ENCODE results near the gene KRT6B.

The KRT6B gene

DNA sequence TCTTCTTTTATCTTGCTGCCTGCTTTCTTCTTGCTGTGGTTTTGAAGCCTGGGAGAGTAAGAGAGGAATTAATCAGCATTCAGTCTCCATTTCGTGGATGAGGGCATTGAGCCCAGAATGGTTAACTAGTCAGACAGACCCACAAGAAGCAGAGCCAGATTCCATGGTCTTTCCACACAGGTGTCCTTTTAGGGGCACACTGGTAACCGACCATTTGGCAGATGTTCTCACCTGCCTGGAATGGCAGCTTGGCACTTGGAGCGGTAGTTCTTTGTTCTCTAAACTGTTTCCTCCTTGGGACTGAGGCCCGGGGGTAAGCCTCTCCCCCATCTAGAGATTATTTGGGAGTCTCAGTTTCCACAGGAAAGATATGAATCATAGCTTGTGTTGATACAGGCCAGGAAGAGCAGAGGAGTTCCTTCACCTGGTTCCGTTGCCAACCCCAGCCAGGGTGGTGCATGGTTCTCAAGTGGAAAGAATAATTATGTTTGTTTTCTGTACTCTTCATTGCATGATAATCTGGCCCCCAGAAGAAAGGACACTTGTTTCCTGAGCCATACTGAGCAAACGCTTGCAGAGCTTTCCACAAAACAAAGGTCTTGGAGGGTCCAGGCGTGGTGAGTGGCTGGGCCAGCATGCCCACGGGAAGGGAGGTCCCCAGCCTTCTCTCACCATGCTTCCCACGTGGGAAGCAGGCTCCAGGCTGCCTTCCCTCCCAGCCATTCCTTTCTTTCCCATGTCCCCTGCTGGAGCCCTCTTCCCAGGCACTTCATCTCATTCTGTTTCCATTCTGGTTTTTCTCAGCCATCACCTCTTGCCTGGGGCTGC lies 15.7 kb downstream of the KRT6B start:
- no peak for DNase-seq (ENCODE audit: low read depth)

DNA sequence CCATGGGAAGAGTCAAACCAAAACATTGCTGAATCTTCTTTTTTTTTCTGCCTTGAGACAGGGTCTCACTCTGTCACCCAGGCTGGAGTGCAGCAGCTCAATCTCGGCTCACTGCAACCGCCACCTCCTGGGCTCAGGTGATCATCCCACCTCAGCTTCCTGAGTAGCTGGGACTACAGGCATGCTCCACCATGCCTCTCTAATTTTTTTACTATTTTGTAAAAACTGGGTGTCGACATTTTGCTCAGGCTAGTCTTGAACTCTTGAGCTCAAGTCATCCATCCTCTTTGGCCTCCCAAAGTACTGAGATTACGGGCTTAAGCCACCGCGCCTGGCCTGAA lies 16.3 kb downstream of the KRT6B start:
- DNase-seq (ENCODE audit: low read depth), result no peak

DNA sequence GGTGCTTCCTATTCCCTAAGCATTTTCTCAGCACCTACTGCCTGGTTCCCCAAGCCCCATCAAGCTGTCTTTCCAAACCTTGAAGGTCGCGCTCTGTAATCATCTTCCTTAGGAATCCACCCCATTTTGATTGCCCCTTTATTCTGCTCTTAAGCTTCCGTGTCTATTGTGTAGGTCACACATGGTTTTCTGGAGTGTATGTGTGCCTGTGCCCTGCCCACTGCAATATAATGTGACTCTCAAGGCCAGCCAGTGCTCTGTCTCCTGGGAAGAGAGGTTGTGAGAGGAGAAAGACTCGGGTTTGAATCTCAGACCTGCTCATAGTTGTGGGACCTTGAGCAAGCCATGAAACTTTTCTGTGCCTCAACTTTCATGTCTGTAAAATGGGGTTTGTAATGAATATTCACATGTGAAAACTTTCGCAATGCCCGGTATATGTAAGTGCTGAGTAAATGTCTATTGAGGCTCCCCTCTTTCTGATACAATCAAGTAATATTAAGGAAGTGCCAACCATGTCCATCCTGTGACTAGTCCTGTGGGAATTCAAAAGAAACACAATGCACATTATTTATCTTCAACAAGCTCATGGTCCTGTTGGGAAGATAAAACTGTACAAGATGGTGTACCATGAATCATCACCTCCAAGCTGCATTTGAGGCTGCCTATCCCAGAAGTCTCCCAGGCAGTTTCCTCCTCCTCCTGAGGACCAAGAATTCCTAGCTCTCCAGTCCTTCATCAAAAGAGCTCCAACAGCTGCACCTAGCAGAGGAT lies 17.0 kb downstream of the KRT6B start:
- no peak for DNase-seq (ENCODE audit: low read depth)

DNA sequence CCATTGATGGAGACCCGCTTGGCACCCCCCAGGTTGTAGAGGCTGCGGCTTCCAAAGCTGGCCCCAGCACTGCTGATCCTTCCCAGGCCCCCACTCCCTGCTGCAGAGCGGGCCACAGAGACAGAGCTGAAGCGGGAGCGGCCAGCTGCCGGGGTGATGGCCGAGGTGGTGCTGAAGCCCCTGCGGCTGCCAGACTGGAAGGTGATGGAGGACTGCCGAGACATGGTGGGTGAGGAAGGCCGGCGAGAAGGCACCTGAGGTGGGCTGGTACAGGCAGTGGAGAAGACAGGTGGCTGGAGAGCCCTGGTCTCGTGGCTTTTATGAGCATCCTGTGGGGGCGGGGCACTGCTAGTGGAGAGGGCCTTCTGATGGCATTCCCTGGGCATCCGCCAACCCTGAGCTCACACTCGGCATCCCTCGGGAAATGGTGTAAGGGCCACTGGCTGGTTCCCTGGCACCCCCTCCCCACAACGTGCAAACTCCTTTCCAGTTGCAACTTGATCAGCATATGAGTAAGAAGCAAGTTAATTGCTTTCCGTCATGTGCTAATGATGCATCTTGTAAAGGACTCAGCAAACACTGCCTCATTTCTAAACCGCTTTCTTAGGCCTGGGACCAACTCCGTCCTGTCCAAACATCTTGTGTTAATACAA lies 17.7 kb downstream of the KRT6B start, which contains the start of gene KRT75:
TSS of gene KRT75 (minus strand) at position 291 of the 653 bp plus-strand sequence. CDS start at position 224, 67 bp downstream.
- DNase-seq (ENCODE audit: low read depth), result no peak

DNA sequence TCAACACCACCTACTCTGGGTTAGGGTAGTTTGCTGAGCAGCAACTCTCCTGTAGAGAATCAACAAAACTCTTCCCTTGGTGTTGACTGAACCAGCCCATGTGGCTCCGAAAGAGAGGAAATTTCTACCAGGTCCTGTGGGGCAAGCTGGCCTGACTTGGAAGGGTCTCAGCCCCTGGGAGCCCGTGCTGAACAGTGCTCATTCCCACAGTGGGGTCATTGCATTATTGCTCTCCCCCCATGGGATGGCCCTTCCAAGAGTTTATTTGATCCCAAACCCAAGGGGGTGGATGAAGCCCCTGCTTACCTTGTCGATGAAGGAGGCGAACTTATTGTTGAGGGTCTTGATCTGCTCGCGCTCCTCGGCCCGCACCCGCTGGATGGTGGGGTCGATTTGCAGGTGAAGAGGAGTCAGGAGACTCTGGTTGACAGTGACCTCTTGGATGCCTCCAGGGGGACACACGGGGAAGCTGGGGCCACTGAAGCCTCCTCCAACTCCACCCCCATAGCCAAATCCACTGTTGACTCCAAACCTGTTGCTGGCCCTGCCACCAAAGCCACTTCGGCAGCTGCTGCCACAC lies 18.4 kb downstream of the KRT6B start:
- no peak for DNase-seq (ENCODE audit: low read depth)

DNA sequence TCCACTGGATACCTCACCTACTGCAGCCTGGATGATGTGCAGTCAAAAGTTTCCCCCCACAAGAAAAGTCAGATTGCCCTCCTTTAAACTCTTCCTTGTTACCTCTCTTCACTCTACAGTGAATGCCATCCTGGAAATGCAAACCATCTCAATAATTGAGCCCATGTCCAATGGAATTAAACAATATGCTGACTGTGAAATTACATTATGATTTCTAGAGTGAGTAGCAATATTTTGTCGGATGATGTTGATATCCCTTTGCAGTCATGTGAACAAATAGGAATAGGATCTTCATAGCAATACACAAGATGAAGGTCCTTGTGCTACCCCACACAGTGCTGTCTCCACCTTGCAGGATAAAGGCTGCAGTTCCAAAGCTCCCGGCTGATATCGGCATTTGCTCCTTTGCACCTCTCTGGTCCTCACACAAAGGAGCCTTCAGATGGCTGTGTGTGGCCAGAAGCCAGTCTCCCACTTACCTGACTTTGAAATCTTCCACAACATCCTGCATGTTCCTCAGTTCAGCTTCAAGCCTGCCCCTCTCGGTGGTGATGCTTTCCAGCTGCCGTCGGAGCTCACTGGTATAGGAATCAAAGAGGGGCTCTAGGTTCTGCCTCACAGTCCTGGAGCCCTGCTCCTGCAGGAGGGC lies 19.3 kb downstream of the KRT6B start:
- no peak for DNase-seq (ENCODE audit: low read depth)

DNA sequence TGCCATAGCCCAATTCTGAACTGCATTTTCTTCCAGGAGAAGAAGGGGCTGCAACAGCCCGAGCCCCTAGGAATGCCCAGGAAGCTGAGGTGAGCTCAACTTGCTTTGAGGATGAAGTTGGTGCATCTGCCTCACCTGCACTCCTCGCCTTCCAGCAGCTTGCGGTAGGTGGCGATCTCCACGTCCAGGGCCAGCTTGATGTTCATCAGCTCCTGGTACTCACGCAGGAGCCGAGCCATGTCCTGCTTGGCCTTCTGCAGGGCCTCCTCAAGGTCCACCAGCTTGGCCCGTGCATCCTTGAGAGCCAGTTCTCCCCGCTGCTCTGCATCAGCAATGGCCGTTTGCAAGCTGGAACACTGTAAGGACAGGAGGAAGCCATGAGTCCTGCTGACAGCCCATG lies 23.8 kb downstream of the KRT6B start:
- DNase-seq (ENCODE audit: low read depth), result no peak

DNA sequence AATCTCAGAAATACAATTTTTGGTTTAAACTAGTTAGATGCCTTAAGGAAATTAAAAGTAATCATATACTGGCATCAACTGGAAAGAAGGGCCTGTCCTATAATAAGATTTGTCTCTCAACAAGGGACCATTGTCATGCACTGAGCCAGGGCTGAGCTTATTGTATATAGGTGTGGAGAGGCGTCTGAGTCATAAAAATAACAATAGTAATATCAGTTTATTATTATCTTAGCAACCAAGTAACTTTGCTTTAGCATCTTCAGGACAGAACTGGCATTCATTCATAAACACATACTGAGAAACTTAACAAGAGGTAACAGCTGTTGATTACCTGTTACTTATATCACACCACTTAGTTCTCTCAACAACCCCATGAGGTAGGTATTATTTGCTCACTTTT lies 24.9 kb downstream of the KRT6B start:
- no peak for DNase-seq (ENCODE audit: low read depth)

DNA sequence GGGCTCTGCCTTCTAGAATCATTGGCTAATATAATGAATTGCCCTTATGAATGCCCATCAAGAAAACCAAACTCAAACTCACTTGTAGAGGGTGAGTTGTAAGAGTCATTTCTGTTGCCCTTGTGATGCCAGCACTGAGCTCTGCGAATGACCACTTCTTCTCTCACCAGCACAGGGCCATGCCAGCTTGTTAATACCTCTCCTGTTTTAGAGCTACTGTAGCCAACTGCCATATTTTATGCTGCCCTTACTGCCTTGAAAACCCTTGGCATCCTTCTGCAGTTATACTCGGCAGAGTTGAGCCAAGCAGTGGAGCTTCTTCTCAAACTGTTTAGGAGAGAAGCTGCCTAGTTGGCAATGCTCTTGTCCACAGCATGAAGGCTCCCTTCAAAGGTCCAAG lies 25.9 kb downstream of the KRT6B start:
- no peak for DNase-seq (ENCODE audit: low read depth)

DNA sequence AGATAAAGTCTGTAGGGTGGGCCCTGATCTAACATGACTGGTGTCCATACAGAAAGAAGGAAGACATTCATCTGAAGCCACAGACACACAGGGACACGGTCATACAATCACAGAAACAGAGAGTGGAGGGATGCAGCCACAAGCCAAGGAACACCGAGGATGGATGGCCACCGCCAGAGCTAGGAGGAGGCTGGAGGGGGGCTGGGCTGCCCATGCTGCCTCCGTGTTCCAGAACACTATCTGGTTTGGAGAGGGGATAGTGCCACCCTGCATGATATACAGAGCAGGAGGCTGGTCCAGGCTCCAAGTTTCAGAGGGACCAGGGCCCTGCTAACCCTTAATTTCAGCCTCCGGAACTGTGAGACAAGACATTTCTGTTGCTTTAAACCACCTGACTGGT lies 26.5 kb downstream of the KRT6B start:
- DNase-seq (ENCODE audit: low read depth), result no peak

DNA sequence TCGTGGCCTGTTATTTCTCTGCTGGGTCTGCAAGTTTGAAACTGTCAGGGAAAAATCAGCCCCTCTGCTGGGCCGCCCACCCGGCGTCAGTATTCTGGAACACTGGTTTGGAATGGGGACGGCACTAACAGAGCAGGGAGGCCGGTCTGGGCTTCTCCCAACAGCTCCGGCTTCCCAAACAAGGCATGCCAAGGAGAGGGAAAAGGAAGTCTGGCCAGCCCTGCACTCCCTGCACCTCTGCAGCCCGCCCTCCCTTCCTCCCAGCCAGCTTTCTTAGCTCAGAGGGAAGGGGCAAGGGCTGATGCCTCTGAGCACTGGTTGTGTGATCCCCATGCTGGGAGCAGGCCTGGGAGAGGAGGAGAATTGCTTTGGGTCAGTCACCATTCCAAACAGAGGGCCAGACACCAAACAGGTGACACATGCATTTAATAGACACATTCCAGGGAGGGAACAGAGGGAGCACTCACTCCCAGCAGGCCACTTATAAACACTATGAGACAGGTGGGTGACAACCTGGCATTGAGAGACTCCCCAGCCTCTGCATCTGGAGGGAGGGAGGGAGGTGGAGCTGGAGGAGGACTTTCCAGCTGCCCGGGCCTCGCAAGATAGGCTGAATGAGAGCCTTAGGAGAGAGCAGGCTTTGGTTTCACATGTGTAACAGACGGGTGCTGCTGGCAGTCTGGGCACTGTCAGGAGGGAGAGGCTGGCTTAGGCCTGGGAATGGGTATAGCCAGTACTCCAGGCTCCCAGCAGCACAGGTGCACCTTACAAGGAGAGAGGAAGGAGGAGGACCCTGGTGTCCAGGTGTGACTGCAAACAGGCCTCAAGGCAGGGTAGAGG lies 28.1 kb downstream of the KRT6B start:
- DNase-seq (ENCODE audit: low read depth), result no peak

DNA sequence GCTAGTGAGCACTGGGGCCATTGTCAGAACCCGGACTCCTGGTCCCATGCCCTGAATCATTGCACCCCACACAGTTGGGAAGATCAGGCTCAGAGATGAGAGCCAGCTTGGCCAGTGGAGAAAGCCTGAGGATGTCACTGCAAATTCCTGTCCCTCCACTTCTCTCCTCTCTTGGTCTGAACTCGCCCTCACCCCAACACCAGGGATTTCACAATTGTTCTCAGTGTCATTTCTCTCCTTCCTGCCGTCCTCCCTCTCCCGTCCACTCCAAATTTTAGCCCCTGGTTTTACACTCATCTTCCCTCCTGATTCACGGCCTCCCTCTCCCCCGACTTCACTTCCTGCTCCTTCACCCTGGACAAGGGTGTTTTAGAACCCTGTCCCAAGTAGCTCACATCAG lies 28.9 kb downstream of the KRT6B start:
- no peak for DNase-seq (ENCODE audit: low read depth)

DNA sequence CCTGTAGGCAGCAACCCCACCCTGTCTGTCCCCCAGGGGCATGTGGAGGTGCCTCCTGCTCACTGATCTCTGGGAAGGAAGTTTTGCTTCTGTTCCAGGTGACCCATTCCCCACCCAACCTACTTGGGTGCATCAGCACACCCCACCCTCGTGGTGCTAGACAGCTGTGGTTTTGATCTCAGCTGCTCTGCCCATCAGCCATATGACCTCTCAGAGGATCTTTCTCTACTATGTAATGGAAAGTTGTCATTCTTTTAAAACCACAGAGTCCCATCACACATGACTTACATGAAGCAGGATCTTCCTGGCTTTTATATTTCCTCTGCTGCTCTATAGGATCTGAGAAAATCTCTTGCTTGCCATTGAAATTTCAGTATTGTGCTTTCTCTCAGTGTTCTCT lies 32.3 kb downstream of the KRT6B start:
- DNase-seq (ENCODE audit: low read depth), result no peak

DNA sequence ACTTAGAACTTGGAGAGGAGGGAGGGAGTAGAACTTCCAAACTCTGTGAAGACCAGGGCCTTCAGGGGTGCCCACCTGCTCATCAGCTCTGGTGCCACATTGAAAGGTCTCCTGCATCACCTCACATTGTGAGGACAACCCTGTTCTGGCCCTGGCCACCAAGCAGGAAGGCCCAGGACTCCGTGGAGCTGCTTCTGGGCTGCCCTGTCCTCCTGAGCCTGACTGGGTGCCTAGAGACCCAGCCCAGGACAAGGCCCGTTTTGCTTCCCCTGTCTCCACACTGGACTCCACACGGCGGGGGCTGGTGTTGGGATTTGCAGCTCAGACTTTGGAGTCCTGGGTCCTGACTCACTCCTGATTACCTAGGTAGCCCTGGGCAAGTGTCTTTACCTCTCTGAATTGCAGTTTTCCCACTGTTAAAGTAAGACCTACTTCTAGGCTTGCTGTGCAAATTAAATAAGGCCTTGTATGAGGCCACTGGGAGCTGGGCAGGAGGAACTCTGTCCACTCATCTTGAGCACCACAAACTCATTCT lies 33.3 kb downstream of the KRT6B start:
- DNase-seq (ENCODE audit: low read depth), result no peak

DNA sequence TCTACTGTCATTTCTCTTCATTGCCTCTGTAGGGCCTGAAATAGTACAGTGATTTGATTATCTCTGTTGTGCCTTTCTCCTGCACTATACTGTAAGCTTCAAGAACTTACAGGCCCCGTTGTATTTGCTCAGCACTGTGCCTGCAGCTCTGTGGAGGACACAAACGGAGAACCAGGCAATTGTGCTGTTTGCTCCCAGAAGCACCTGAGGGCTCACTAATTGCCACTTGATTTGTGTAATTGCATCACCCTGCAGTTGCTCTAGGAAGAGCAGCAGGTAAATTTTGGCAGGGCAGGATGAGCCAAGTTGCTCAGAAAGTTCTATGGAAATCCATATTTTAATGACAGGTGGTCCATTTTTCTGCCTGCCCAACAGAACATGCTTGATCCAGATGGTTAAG lies 34.2 kb downstream of the KRT6B start:
- DNase-seq (ENCODE audit: low read depth), result no peak

DNA sequence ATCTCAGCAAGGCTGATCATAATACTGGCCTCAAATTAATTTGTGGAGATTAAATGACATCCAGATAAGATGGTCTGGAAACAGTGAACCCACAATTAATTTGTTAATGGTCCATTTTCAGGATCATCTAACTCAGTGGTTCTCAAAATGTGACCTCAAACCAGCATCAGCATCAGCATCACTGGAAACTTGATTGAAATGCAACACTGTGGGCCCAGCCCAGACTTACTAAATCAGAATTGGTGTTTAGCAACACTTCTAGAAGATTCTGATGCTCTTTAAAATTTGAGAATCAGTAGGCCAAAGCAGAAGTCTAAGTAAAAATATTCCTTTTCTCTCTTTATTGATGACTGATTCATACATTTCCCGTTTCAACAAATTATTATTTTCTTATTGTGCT lies 35.2 kb downstream of the KRT6B start:
- no peak for DNase-seq (ENCODE audit: low read depth)

DNA sequence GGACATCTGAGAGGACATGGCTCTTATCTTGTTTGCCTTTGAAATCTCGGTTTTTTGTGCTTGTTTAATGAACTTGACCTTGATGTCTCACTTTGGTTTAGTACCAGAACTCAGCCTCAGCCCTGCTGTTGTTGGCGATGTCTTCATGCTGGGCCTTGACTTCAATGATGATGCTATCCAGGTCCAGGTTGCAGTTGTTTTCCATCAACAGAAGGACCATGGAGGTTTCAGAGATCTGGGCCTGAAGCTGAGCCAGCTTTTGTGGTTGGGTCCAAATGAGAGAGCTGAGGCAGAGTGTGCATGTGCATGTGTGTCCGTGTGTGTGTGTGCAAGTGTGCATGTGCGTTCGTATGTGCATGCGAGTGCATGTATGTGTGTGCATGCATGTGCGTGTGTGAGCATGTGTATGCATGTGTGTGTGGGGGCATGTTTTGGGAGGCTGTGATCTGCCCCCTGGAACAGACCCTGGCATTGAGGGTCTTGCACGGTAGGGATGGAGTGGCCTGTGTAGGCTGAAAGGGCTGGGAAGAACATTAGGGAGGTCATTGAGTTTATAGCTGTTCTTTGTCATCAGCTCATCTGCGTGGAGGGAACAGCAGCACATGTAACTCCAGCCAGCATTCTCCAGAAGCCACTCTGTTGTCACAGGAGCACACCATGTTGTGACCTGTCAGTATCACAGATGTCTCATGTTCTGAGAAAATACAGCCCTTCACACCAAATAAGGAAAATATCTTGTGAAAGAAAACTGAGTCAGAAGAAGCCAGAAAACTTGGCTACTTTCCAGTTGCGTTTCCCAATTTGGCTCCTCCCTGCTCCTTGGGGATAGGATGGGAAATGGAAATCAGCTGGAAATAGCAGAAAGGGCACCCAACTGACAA lies 35.8 kb downstream of the KRT6B start:
- DNase-seq (ENCODE audit: low read depth), result peak; percentile 78

DNA sequence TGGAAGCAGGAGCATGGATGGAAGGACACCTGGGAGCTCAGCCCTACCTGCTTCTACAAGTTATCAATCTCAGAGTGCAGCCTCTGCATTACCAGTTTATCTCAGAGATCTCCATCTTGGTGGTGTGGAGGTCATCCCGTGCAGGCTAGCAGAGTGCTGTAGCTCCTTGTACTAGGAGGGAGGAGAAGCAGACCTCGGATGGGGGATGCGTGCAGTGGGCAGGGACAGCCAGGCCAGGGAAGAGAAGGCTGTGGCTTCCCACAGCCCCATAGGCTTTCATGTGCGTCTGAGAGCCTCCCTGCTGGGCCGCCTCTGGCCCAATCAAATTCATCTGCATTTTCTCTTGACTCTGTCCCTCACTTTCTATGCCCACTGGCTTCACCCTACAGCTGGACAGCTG lies 37.0 kb downstream of the KRT6B start:
- no peak for DNase-seq (ENCODE audit: low read depth)

DNA sequence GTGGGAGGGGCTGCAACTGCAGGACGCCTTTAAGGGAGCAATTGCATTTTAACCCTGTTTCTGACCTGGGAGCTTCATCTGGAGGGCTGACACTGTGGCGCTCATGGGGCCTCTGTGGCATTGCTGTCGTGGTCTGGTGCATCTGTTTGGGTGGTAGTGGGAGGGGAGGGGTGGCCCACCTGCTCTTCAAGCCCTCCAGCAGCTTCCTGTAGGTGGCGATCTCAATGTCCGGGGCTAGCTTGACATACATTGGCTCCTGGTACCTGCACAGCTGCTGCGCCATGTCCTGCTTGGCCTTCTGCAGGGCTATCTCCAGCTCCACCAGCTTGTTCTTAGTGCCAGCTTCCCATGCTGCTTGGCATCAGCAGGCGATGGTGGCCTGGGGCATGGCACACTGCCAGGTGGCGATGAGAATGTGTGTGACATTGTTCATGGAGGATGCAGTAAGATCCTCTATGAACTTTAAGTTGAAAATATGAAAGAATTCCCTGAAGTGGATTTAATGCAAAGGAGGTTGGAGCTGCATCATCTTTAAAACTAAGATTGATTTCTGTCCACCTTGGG lies 38.1 kb downstream of the KRT6B start:
- no peak for DNase-seq (ENCODE audit: low read depth)

DNA sequence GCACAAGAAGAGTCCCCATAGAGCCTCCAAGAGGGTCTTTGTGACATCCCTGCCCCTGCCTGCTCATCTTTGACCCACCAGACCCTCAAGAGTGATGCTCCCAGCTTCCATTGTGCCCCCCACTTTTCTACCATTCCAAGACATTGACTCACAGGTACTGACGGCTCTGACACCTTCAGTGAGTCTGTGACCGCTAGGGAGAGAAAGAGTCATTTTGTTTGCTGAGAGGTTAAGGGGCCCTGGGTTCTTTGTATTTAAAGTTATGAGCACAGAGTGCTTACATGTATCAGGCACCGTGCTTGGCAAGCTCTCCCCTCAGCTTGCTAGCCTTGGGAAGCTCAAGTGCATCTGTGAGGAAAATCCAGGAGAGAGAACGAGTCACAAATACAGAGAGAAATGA lies 38.7 kb downstream of the KRT6B start:
- DNase-seq (ENCODE audit: low read depth), result no peak
